ENCODE data around the gene ITPR1. TPM values are rescaled to one million over a fixed set of nuclear protein-coding genes. Genes with fewer than 3 reads are reported as not detected.

ITPR1 gene
- total and polyA plus RNA-seq, 4 donors, result 3.7 to 39.4 (median 8.2) TPM

- TF ChIP-seq NR2F2 (IDR thresholded peaks at IDR 0.05), result no peak
Observed at GRCh38 chr3:4543110-4543509, 50.0 kb downstream of the ITPR1 start (continued).

GRCh38 chr3:4546346-4547178 is 53.4 kb downstream of the ITPR1 start:
- Histone ChIP-seq H3K9me3 (ENCODE audit: control insufficient read depth in 4 of 4, low read length in 3 of 4) (no peaks in the 10 kb centered on the region), H3K36me3 (ENCODE audit: control insufficient read depth in 4 of 4, insufficient read depth in 3 of 4, low read depth in 1 of 4, low read length in 3 of 4) (no peaks in the 10 kb centered on the region), H3K27ac (ENCODE audit: low read depth in 1 of 2, low read length in 2 of 2) (no peak overlapping the region), H3K27me3 (ENCODE audit: control insufficient read depth in 4 of 4, insufficient read depth in 4 of 4, low read length in 3 of 4) (no peaks in the 10 kb centered on the region), H3K9ac (ENCODE audit: low read depth in 1 of 2, low read length in 2 of 2) (no peak overlapping the region), H3K4me1 (ENCODE audit: control insufficient read depth in 4 of 4, insufficient read depth in 4 of 4, low read length in 3 of 4) (no peaks in the 10 kb centered on the region), H3K4me3 (ENCODE audit: low read depth in 1 of 3, low read length in 3 of 3) (no peak overlapping the region)
- TF ChIP-seq REST (IDR thresholded peaks at IDR 0.05) (no peak), HNF4G (IDR thresholded peaks at IDR 0.05) (no peak), FOXA1 (IDR thresholded peaks at IDR 0.05) (no peak), MAX (IDR thresholded peaks at IDR 0.05) (no peak), SP1 (IDR thresholded peaks at IDR 0.05) (no peak), FOXA2 (IDR thresholded peaks at IDR 0.05) (no peak), ATF3 (IDR thresholded peaks at IDR 0.05) (no peak), HNF4A (conservative IDR thresholded peaks at IDR 0.05) (no peak), GABPA (IDR thresholded peaks at IDR 0.05 in 1 of 2, conservative IDR thresholded peaks at IDR 0.05 in 1 of 2) (no peak), NR2F2 (IDR thresholded peaks at IDR 0.05) (no peak), JUND (IDR thresholded peaks at IDR 0.05) (no peak), TAF1 (conservative IDR thresholded peaks at IDR 0.05) (no peak), YY1 (IDR thresholded peaks at IDR 0.05) (no peak), CTCF (IDR thresholded peaks at IDR 0.05; ENCODE audit: low read depth, low read length, missing input control) (no peak), RAD21 (IDR thresholded peaks at IDR 0.05) (no peak), ZBTB33 (IDR thresholded peaks at IDR 0.05) (no peak), EGR1 (IDR thresholded peaks at IDR 0.05; ENCODE audit: low read depth in 2 of 2) (no peak), RXRA (IDR thresholded peaks at IDR 0.05) (no peak)
- DNase-seq (ENCODE audit: low spot score), result no peak
- 88% methylated on average over 9 of the region's 9 CpGs for WGBS
